A549 (cell line): ENCODE data around the gene RNF175.

ENCODE experiments used
- CHD4 ChIP-seq: fragments of 200-600 bp; sonication (generic); IDR thresholded peaks from 2 replicates; pipeline ENCODE4 v1.6.1; 2016; ENCODE audit warnings: antibody characterized with exemption, mild to moderate bottlenecking, borderline replicate concordance
- CTCF ChIP-seq: fragments of >200 bp; sonication (Bioruptor Twin); formaldehyde crosslinking; IDR thresholded peaks from 3 replicates; pipeline ENCODE4 v1.5.1; 2016
- FOSL2 ChIP-seq, 2 experiments: fragments of 450-650 bp in 1 of 2; fragments of >200 bp in 1 of 2; sonication (Bioruptor Twin) in 1 of 2; formaldehyde crosslinking; IDR thresholded peaks; 2 replicates each; pipeline versions ENCODE4 v1.5.0 to v1.6.1; 2016 to 2020; ENCODE audit warnings: mild to moderate bottlenecking in 1 of 2, moderate library complexity in 1 of 2
- POLR2A ChIP-seq: IDR thresholded peaks from 2 replicates; pipeline ENCODE4 v1.6.1; 2012; ENCODE audit warnings: mild to moderate bottlenecking, low read length
- SREBF2 ChIP-seq: fragments of 450-650 bp; IDR thresholded peaks from 2 replicates; pipeline ENCODE4 v1.6.1; 2014; ENCODE audit warnings: mild to moderate bottlenecking, moderate library complexity
- TP53 ChIP-seq: fragments of 250-450 bp; sonication (Bioruptor Pico); IDR thresholded peaks from 2 replicates; pipeline ENCODE4 v1.5.0; 2021; ENCODE audit warnings: mild to moderate bottlenecking, moderate library complexity

GRCh38 chr4:153784166-153784699 is 24.4 kb upstream of the RNF175 start:
- TF ChIP-seq CTCF = no peak
- TF ChIP-seq FOSL2 (IDR thresholded peaks at IDR 0.05) = no peak
- TF ChIP-seq FOSL2 (CRISPR knock-in tag; IDR thresholded peaks at IDR 0.05) = no peak
- no peak for TF ChIP-seq CHD4
- no peak for TF ChIP-seq SREBF2
- no peak for TF ChIP-seq TP53 (CRISPR knock-in tag)
- no peak for TF ChIP-seq POLR2A
